Keratinocyte (primary cell): Measurements from ENCODE around the gene FBXO9. TPM values are rescaled to one million over a fixed set of nuclear protein-coding genes. Genes with fewer than 3 reads are reported as not detected.
A peak's percentile ranks its signal among the peaks of the same experiment; 100 is the strongest.

Source experiments
- DNase-seq: peaks from one replicate; pipeline ENCODE4 v3.0.0-alpha.2; 2011; ENCODE audit warnings: low read depth, missing footprints, low spot score
- FAIRE-seq: peaks from 2 replicates; lab custom pipeline; 2011; peaks lifted over from hg19 to GRCh38; lab: Jason Lieb, UNC
- H2AFZ ChIP-seq: 2 replicates; pipeline ENCODE4 v1.6.0; 2012; ENCODE audit warnings: low read length, control low read depth, inconsistent platforms; ENCODE audit not compliant: control insufficient read depth
- H3K27ac ChIP-seq: 2 replicates; pipeline ENCODE4 v1.5.1; 2011; ENCODE audit warnings: low read length; ENCODE audit not compliant: control insufficient read depth, insufficient read depth
- H3K27me3 ChIP-seq: 3 replicates; pipeline ENCODE4 v1.6.0; 2011; ENCODE audit warnings: low read length; ENCODE audit not compliant: control insufficient read depth, insufficient read depth; ENCODE audit errors: extremely low read depth
- H3K36me3 ChIP-seq, 2 experiments: 2 replicates in 1 of 2; 3 replicates in 1 of 2; pipeline ENCODE4 v1.5.1; 2011; ENCODE audit warnings: low read length in 2 of 2, mild to moderate bottlenecking in 1 of 2; ENCODE audit not compliant: control insufficient read depth in 2 of 2, insufficient read depth in 2 of 2; ENCODE audit errors: extremely low read depth in 1 of 2
- H3K4me1 ChIP-seq: 3 replicates; pipeline ENCODE4 v1.5.1; 2011; ENCODE audit warnings: low read length; ENCODE audit not compliant: control insufficient read depth, insufficient read depth; ENCODE audit errors: extremely low read depth
- H3K4me2 ChIP-seq: 3 replicates; pipeline ENCODE4 v1.6.0; 2011; ENCODE audit warnings: low read depth, low read length; ENCODE audit not compliant: control insufficient read depth, insufficient read depth; ENCODE audit errors: extremely low read depth
- H3K4me3 ChIP-seq, 3 experiments: fragments of 200-600 bp in 1 of 3; sonication (generic) in 1 of 3; 2 replicates in 2 of 3; 3 replicates in 1 of 3; pipeline ENCODE4 v1.5.1; 2011 to 2016; ENCODE audit warnings: low read length in 3 of 3, mild to moderate bottlenecking in 3 of 3, control low read depth in 2 of 3, inconsistent platforms in 1 of 3, low read depth in 1 of 3, mixed read lengths in 1 of 3, mixed run types in 1 of 3, moderate library complexity in 1 of 3; ENCODE audit not compliant: control insufficient read depth in 2 of 3, insufficient read depth in 2 of 3; ENCODE audit errors: extremely low read depth in 1 of 3
- H3K79me2 ChIP-seq: 2 replicates; pipeline ENCODE4 v1.6.0; 2012; ENCODE audit warnings: low read length; ENCODE audit not compliant: control insufficient read depth, insufficient read depth
- H3K9ac ChIP-seq: 3 replicates; pipeline ENCODE4 v1.6.0; 2011; ENCODE audit warnings: low read length; ENCODE audit not compliant: control insufficient read depth, insufficient read depth; ENCODE audit errors: extremely low read depth
- H3K9me1 ChIP-seq: 3 replicates; pipeline ENCODE4 v1.6.0; 2011; ENCODE audit warnings: low read length; ENCODE audit not compliant: control insufficient read depth, insufficient read depth; ENCODE audit errors: extremely low read depth
- H3K9me3 ChIP-seq: 2 replicates; pipeline ENCODE4 v1.5.1; 2012; ENCODE audit warnings: low read depth, low read length; ENCODE audit not compliant: control insufficient read depth
- H4K20me1 ChIP-seq: 3 replicates; pipeline ENCODE4 v1.6.0; 2011; ENCODE audit warnings: low read length; ENCODE audit not compliant: control insufficient read depth, insufficient read depth; ENCODE audit errors: extremely low read depth
- CTCF ChIP-seq, 3 experiments: IDR thresholded peaks in 1 of 3; conservative IDR thresholded peaks in 1 of 3; optimal IDR thresholded peaks in 1 of 3; 2 replicates in 2 of 3; 3 replicates in 1 of 3; pipeline versions ENCODE3 to v1.5.1; 2011; ENCODE audit warnings: low read length in 3 of 3, mild to moderate bottlenecking in 3 of 3, moderate library complexity in 2 of 3, control low read depth in 1 of 3, inconsistent platforms in 1 of 3; ENCODE audit not compliant: insufficient read depth in 2 of 3; ENCODE audit errors: extremely low read depth in 1 of 3
- EZH2 ChIP-seq: IDR thresholded peaks from one replicate; pipeline ENCODE4 v1.6.1; 2012; ENCODE audit warnings: inconsistent platforms, mild to moderate bottlenecking, low read length, moderate library complexity
- dilution Hi-C: fragments of 300-500 bp; cut with MboI; formaldehyde crosslinking; loops from one replicate; pipeline ENCODE4 v1.7.0; 2020; ENCODE audit warnings: low sequenced_read_pairs; ENCODE audit not compliant: extremely low pct_ligation_motif_present
- polyA plus RNA-seq, 5 experiments: library from polyadenylated mRNA; depleted of rRNA in 3 of 5; stranded (reverse) in 3 of 5; stranded (forward) in 1 of 5; unstranded in 1 of 5; fragments of >200 nt; gene quantifications; 1 replicate in 1 of 5; 2 replicates in 3 of 5; 3 replicates in 1 of 5; pipeline versions ENCODE4 v1.2.1 to v1.2.3, GENCODE V29; 2011 to 2012; ENCODE audit warnings: missing spikeins in 2 of 5, low read depth in 1 of 5, low replicate concordance in 1 of 5

The FBXO9 gene
- polyA plus RNA-seq, 1 donor (not counting 4 experiments of a cell fraction or from before 2014, with no cell fraction given): 71.8 TPM

GRCh38 chr6:53029257-53029656 lies 35.9 kb upstream of the FBXO9 start:
- no peaks in the 10 kb centered on the region for H3K27me3 ChIP-seq
- no peak overlapping the region for H3K9ac ChIP-seq
- dilution Hi-C loops: no loop called here
- FAIRE-seq (peak; percentile 74), DNase-seq (no peak)
- H3K27ac ChIP-seq: no peak overlapping the region
- no peak overlapping the region for H2AFZ ChIP-seq
- H3K9me1 ChIP-seq: no peaks in the 10 kb centered on the region
- TF ChIP-seq EZH2 (no peak), CTCF (optimal IDR thresholded peaks at IDR 0.05 in 1 of 3, IDR thresholded peaks at IDR 0.05 in 1 of 3, conservative IDR thresholded peaks at IDR 0.05 in 1 of 3; ENCODE audit: extremely low read depth in 1 of 3, insufficient read depth in 2 of 3, low read length in 3 of 3) (no peak)
- H3K4me3 ChIP-seq: no peak overlapping the region
- H3K9me3 ChIP-seq: no peaks in the 10 kb centered on the region
- no peaks in the 10 kb centered on the region for H3K36me3 ChIP-seq
- H3K4me2 ChIP-seq: no peak overlapping the region
- H3K4me1 ChIP-seq: peaks cover 3% of the 10 kb centered on the region
- H3K79me2 ChIP-seq: no peaks in the 10 kb centered on the region
- no peaks in the 10 kb centered on the region for H4K20me1 ChIP-seq

- no peaks in the 10 kb centered on the region for H3K79me2 ChIP-seq
- H2AFZ ChIP-seq: no peak overlapping the region
- H3K27me3 ChIP-seq: no peaks in the 10 kb centered on the region
- dilution Hi-C loops: no loop called here
- H3K4me3 ChIP-seq: no peak overlapping the region
- peaks cover 3% of the 10 kb centered on the region for H3K4me1 ChIP-seq
- no peak for DNase-seq
- no peak for FAIRE-seq
- H3K36me3 ChIP-seq: no peaks in the 10 kb centered on the region
- no peak overlapping the region for H3K4me2 ChIP-seq
- no peaks in the 10 kb centered on the region for H4K20me1 ChIP-seq
- no peaks in the 10 kb centered on the region for H3K9me3 ChIP-seq
- TF ChIP-seq CTCF (optimal IDR thresholded peaks at IDR 0.05 in 1 of 3, IDR thresholded peaks at IDR 0.05 in 1 of 3, conservative IDR thresholded peaks at IDR 0.05 in 1 of 3; ENCODE audit: extremely low read depth in 1 of 3, insufficient read depth in 2 of 3, low read length in 3 of 3) (no peak), EZH2 (no peak)
- H3K9ac ChIP-seq: no peak overlapping the region
- H3K27ac ChIP-seq: no peak overlapping the region
- H3K9me1 ChIP-seq: no peaks in the 10 kb centered on the region
Observed at GRCh38 chr6:53029761-53030160, 35.4 kb upstream of the FBXO9 start.
